Activated CD4-positive, alpha-beta T cell treated with anti-CD3 and anti-CD28 coated beads, Interleukin-2, amount 50 U/mL, for 16 hours (primary cell): ENCODE results near the gene GAB4.
"Not testable (repeated sequence)": the region's sequence is repeated elsewhere in the genome, so short reads cannot be mapped to it uniquely, and the experiment has no call there.

ENCODE experiments used
- DNase-seq: peaks from one replicate; pipeline ENCODE4 v3.0.0-alpha.2; 2020

GAB4 gene

GRCh38 chr22:16957781-16958180, 50.2 kb downstream of the GAB4 start:
- no peak for DNase-seq

GRCh38 chr22:16956290-16956689, 51.7 kb downstream of the GAB4 start:
- no peak for DNase-seq

- DNase-seq = no peak
Observed at GRCh38 chr22:16955678-16956210, 52.3 kb downstream of the GAB4 start.

DNA sequence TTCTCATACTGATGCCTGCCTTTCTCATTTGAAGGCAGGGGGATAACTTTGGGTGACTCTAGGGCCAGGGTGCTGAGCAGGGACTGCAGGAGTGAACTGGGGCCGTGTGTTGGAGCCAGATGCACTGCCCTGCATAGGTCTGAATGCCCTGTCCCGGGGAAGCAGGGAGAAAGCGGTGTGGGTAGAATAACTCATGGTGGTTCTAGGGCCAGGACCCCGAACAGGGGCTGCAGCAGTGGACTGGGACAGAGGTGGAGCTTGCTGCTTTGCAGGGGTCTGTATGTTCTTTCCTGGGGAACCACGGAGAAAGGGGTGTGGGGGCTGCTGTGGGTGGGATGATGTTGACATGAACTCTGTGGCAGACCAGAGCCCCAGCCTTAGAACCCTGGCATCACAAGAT, 52.9 kb downstream of the GAB4 start:
- DNase-seq = no peak

- DNase-seq = no peak
Observed at GRCh38 chr22:16954060-16954403, 54.0 kb downstream of the GAB4 start.

DNA sequence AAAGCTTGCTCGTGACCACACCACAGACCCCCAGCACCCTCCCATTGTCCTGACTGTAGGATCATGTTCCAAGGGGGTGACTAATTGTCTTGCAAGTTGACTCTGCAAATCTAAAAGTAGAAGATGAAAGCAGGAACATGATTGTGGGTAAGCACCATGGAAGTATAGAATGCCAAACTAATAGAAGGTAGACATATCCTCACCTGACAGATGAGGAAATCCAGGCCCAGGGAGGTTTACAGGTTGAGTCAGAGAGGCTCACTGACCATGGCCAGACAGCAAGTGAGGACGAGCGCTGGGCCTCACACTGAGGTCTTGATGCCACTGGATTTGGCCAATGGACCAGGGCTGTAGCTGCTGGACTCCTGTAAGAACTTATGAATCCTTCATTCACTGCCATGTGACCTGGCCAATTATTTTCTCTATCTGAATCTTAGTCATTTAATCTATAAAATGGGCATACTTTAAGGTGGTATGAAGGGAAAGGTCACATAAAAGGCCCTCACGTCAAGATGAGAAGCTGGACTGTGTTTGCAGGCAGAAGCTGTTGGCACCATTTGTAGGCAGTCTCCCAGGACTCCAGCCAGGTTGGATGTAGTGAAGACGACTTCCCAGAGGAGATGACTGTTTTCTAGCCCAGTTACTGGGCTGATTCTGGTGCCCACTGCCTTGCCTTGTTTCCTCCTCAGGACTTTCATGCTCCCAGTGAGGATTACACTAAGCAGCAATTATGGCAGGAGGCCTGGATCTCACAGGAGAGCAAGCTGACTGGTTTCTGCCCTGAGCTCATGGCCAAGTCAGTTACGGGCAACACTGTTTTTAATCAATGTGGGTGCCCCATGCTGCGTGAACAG, 54.6 kb downstream of the GAB4 start:
- DNase-seq = no peak

- peak; percentile 38 for DNase-seq
Observed at GRCh38 chr22:16949561-16949960, 58.5 kb downstream of the GAB4 start.

DNA sequence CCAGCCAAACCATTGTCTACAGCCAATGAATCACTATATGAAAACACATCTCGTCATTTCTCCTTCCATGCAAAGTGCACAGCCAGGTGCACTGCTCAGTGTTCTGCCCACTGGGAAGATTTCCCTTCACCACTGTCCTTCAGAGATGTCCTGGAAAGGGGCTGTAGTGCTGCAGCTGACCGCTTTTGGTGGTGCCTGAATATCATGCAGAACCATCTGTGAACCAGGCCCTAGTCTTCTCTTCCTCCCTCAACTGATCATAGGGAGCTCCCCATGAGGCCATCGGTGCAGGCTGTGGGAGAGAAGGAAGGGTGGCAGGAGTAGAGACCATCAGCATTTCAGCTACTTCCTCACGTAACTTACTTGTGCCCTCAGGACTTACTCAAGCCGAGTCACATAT, 70.2 kb downstream of the GAB4 start:
- no peak for DNase-seq

GRCh38 chr22:16937209-16937608, 70.8 kb downstream of the GAB4 start:
- DNase-seq = not testable (repeated sequence)

DNA sequence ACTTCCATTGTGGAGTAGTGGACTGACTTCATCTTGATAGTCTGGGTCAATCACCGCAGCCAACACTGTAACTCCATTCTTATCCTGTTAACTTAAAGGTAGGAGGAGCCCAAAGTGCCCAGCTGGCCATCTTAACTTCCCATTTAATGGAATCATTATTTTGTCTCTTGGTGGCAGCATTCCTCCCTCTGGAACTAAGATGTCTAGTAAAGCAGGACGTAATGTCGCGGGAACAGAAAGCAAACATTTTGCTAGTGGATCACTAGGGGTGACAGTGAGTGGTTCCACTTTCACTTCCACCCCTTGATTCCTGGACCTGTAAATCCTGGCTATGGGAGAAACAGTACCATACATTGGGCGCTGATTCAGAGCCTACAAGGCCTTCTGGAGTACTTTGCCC, 71.4 kb downstream of the GAB4 start:
- DNase-seq = no peak

- DNase-seq = no peak
Observed at GRCh38 chr22:16935209-16935608, 72.8 kb downstream of the GAB4 start.

DNA sequence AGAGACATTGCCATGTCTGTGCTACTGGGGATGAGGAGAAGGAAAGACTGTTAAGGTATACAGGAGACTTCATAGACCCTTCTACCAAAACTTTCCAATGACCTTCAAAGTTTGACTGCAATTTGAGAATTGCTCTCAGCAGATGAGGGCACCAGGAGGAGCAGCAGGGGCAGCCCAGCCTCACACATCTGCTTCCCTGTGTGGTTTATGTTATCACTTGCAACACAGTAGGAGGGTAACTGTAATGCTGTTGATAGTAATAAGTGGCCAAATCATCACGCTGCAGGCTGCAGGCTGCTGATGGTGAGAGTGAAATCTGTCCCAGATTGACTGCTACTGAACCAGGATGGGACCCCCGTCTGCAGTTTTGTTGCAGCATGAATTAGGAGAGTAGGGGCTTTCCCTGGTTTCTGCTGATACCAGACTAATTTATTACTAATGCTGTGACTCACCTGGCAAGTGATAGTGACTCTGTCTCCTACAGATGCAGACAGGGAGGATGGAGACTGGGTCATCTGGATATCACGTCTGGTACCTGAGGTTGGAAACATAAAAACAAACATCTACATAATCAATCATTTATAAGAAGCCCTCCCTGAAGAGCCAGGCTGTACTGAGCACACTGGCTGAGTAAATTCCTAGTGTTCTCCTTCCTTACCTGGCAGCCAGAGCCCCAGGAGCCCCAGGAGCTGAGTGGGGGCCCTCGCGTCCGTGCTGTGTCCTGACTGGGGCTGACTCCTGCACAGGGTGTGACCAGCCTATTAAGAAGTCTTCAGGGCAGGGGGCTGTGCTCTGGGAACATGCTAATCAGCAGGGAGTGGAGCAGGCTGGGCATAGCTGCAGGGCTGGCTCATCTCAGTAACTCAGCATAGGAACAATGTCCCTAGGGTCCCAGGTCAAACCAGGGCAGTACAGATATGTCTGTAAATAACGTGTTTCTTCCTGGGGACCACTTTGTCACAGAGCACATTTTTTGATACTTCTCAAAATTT, 74.4 kb downstream of the GAB4 start:
- DNase-seq = no peak

- no peak for DNase-seq
Observed at GRCh38 chr22:16932577-16932976, 75.4 kb downstream of the GAB4 start.

DNA sequence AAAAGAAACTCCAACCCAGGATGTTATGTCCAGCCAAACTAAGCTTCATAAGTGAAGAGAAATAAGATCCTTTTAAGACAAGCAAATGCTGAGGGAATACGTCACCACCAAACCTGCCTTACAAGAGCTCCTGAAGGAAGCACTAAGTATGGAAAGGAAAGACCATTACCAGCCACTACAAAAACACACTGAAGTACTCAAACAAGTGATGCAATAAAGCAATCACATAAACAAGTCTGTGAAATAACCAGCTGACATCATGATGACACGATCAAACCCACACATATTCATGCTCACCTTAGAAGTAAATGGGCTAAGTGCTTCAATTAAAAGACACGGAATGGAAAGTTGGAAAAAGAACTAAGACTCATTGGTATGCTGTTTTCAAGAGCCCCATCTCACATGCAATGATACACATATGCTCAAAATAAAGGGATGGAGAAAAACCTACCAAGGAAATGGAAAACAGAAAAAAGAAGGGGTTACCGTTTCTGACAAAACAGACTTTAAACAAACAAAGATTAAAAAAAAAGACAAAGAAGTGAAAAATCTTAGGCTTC, 82.5 kb downstream of the GAB4 start:
- no peak for DNase-seq

DNA sequence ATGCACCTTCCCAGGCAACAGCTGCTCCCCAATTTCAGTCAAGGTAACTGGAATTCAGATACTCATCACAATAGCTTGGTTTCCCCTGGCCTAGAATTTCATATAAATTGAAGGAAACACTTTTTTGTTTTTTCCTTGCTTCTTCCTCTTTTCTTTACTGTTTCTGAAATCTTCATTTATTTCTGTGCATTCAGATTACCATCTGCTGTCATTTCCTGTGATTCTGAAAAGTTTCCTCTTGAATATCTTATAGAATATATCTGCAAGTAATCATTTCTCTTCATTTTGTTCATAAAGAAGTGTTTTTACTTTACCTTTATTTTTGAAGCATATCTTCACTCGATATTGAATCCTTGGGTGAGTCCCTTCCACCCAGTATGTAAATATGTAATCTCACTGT, 85.3 kb downstream of the GAB4 start:
- no peak for DNase-seq

DNA sequence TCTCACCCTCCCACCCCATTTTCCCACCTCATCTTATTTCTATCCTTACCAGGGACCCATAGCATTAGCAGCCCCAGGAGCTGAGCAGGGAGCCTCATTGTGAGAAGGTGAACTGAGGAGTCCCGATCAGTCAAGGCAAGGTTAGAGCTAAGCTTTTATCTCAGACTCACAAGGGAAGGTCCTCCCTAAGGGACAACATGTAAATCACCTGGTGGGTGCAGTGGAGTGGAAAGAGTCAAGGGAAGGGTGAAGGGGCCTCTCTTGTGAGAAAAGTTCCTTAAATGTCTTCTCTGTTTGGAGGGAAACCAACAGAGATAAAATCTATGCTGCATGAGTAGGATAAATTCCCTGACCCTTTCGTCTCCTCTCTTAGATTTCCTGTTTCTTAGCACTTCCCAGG, 85.9 kb downstream of the GAB4 start:
- DNase-seq = no peak

GRCh38 chr22:16917144-16918003, 90.6 kb downstream of the GAB4 start:
- peak; percentile 57 for DNase-seq

- peak; percentile 38 for DNase-seq
Observed at GRCh38 chr22:16915701-16916100, 92.3 kb downstream of the GAB4 start.

- DNase-seq = not testable (repeated sequence)
Observed at GRCh38 chr22:16914911-16915310, 93.1 kb downstream of the GAB4 start.

DNA sequence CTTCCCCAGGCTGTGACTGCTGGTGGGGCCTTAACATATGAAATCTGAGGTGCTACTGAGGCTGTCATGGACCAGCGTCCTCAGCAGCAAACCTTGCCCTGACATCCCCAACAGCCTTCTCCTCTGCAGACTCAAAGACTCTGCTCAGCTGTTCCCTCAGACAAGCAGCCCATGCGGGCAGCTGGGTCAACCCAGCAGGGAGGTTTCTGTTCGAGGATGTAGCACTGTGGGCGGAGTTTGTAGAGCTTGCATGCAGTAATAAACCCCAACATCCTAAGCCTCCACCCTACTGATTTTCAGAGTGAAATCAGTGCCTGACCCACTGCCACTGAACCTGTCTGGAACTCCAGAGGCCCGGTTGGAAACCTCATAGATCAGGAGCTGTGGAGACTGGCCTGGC, 94.0 kb downstream of the GAB4 start:
- no peak for DNase-seq

DNA sequence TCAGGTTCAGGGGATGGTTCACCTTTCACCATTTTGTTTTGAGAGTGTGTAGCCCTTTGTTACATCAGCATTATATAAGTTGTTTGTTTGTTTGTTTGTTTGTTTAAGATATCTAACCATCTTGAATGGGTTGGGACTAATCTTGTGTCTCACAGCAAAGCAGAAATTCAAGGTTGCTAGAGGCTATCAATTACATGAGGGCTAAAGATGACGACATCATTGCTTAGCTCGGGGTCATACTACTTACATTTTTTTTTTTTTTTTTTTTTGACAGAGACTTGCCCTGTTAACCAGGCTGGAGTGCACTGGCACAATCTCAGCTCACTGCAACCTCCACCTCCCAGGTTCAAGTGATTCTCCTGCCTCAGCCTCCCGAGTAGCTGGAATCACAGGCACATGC, 95.7 kb downstream of the GAB4 start:
- no peak for DNase-seq
